HepG2 (cell line): ENCODE measurements around the gene IPCEF1. TPM values are rescaled to one million over a fixed set of nuclear protein-coding genes. Genes with fewer than 3 reads are reported as not detected.

Experiments used
- ATAC-seq: fragments of 200-7000 bp; cut with Tn5 transposase; 3 replicates; pipeline ENCODE4 v1.9.1; 2020; ENCODE audit warnings: mild to moderate bottlenecking, moderate library complexity
- BruUV-seq: library from RNA; stranded (reverse); fragments of 400-500 nt; replicated peaks from 2 replicates; lab custom pipeline; 2021; lab: Mats Ljungman, UMichigan
- CTCF ChIA-PET: fragments of 300-600 bp; formaldehyde crosslinking; extraction: SDS; loops from one replicate; lab custom pipeline; 2021; ENCODE audit warnings: low total read pairs, inconsistent platforms, low intra/inter-chr PET ratio; lab: Yijun Ruan, JAX
- POLR2A ChIA-PET: fragments of 350-600 bp; sonication (Branson Sonifier 250); formaldehyde crosslinking; loops from one replicate; lab custom pipeline; 2020; ENCODE audit warnings: antibody characterized with exemption, inconsistent platforms; lab: Yijun Ruan, JAX
- DNase-seq: peaks from one replicate; pipeline ENCODE4 v3.0.0-alpha.2; 2015; ENCODE audit warnings: low spot score
- FAIRE-seq: peaks from 3 replicates; lab custom pipeline; 2011; peaks lifted over from hg19 to GRCh38; lab: Jason Lieb, UNC
- H2AFZ ChIP-seq: one replicate; pipeline ENCODE4 v1.6.1; 2011; ENCODE audit warnings: low read length, inconsistent platforms
- H3K27ac ChIP-seq: fragments of 300-600 bp; 3 replicates; pipeline ENCODE4 v1.8.0; 2011; ENCODE audit warnings: mixed run types, mild to moderate bottlenecking, mixed read lengths, low read length, inconsistent platforms; ENCODE audit not compliant: insufficient read depth; ENCODE audit errors: extremely low read length
- H3K27me3 ChIP-seq, 2 experiments: fragments of 200-600 bp in 1 of 2; 2 replicates in 1 of 2; 3 replicates in 1 of 2; pipeline versions ENCODE4 v1.6.0 to v1.8.0; 2011; ENCODE audit warnings: low read length in 2 of 2, mild to moderate bottlenecking in 2 of 2, moderate library complexity in 2 of 2, inconsistent platforms in 1 of 2; ENCODE audit not compliant: insufficient read depth in 2 of 2, control insufficient read depth in 1 of 2
- H3K36me3 ChIP-seq, 2 experiments: fragments of 200-600 bp in 1 of 2; replicated peaks in 1 of 2; 2 replicates in 1 of 2; 3 replicates in 1 of 2; pipeline versions ENCODE4 v1.5.1 to v1.8.0; 2011; ENCODE audit warnings: low read length in 2 of 2, inconsistent platforms in 1 of 2; ENCODE audit not compliant: insufficient read depth in 2 of 2, control insufficient read depth in 1 of 2
- H3K4me1 ChIP-seq: 2 replicates; pipeline ENCODE4 v1.5.1; 2012; ENCODE audit warnings: low read length, inconsistent platforms; ENCODE audit not compliant: insufficient read depth
- H3K4me2 ChIP-seq: 2 replicates; pipeline ENCODE4 v1.6.0; 2011; ENCODE audit warnings: low read depth, low read length, inconsistent platforms
- H3K4me3 ChIP-seq, 3 experiments: fragments of 200-600 bp in 1 of 3; sonication (generic), shearing (Covaris generic) in 1 of 3; replicated peaks in 1 of 3; 2 replicates each; pipeline ENCODE4 v1.5.1; 2011 to 2016; ENCODE audit warnings: low read length in 3 of 3, inconsistent platforms in 2 of 3, low read depth in 2 of 3, mild to moderate bottlenecking in 2 of 3, control low read depth in 1 of 3, mixed read lengths in 1 of 3; ENCODE audit not compliant: insufficient read depth in 1 of 3
- H3K79me2 ChIP-seq: one replicate; pipeline ENCODE4 v1.6.1; 2011; ENCODE audit warnings: low read length, inconsistent platforms; ENCODE audit not compliant: insufficient read depth
- H3K9ac ChIP-seq: 2 replicates; pipeline ENCODE4 v1.6.0; 2011; ENCODE audit warnings: mild to moderate bottlenecking, low read depth, low read length, inconsistent platforms; ENCODE audit not compliant: insufficient read depth
- H3K9me3 ChIP-seq: 2 replicates; pipeline ENCODE4 v1.5.1; 2012; ENCODE audit warnings: mild to moderate bottlenecking, low read length
- H4K20me1 ChIP-seq: 2 replicates; pipeline ENCODE4 v1.6.0; 2011; ENCODE audit warnings: inconsistent platforms, mild to moderate bottlenecking, low read length, moderate library complexity; ENCODE audit not compliant: insufficient read depth
- ATRX ChIP-seq: sonication (generic); formaldehyde crosslinking; IDR thresholded peaks from 2 replicates; pipeline ENCODE4 v1.4.0; 2020; ENCODE audit warnings: missing genetic modification reagents, borderline replicate concordance
- GPN1 ChIP-seq: sonication (generic); formaldehyde crosslinking; IDR thresholded peaks from 2 replicates; pipeline ENCODE4 v1.5.1; 2020; ENCODE audit warnings: missing genetic modification reagents, borderline replicate concordance
- KDM3A ChIP-seq: IDR thresholded peaks from 2 replicates; pipeline ENCODE4 v1.6.1; 2018; ENCODE audit warnings: low read depth, missing compliant biosample characterization
- MLXIP ChIP-seq: sonication (generic); formaldehyde crosslinking; IDR thresholded peaks from 2 replicates; pipeline ENCODE4 v1.9.0; 2021; ENCODE audit warnings: missing genetic modification reagents, borderline replicate concordance
- MXD4 ChIP-seq: IDR thresholded peaks from 2 replicates; pipeline ENCODE4 v1.6.1; 2016; ENCODE audit warnings: mild to moderate bottlenecking, missing biosample characterization, missing genetic modification reagents
- MXI1 ChIP-seq: IDR thresholded peaks from 3 replicates; pipeline ENCODE4 v1.6.1; 2012; ENCODE audit warnings: low read depth, low read length, inconsistent platforms, borderline replicate concordance
- NAIF1 ChIP-seq: sonication (generic); formaldehyde crosslinking; IDR thresholded peaks from 2 replicates; pipeline ENCODE4 v1.5.0; 2020; ENCODE audit warnings: mild to moderate bottlenecking, missing genetic modification reagents, borderline replicate concordance
- PHF8 ChIP-seq: sonication (generic); formaldehyde crosslinking; IDR thresholded peaks from 2 replicates; pipeline ENCODE4 v1.5.0; 2020; ENCODE audit warnings: missing genetic modification reagents
- POLR2G ChIP-seq: fragments of 200-400 bp; formaldehyde crosslinking; IDR thresholded peaks from 2 replicates; pipeline ENCODE4 v1.6.1; 2018; ENCODE audit warnings: mild to moderate bottlenecking, low read depth, low read length, moderate library complexity
- SIX1 ChIP-seq: sonication (generic); formaldehyde crosslinking; IDR thresholded peaks from 2 replicates; pipeline ENCODE4 v1.4.0; 2020; ENCODE audit warnings: missing genetic modification reagents, borderline replicate concordance
- SMAD9 ChIP-seq: sonication (generic); formaldehyde crosslinking; IDR thresholded peaks from 2 replicates; pipeline ENCODE4 v1.5.1; 2020; ENCODE audit warnings: mild to moderate bottlenecking, missing genetic modification reagents
- TAF1 ChIP-seq: sonication (generic); formaldehyde crosslinking; IDR thresholded peaks from 2 replicates; pipeline ENCODE4 v1.4.0; 2020; ENCODE audit warnings: missing genetic modification reagents
- TOE1 ChIP-seq: sonication (generic); formaldehyde crosslinking; IDR thresholded peaks from 2 replicates; pipeline ENCODE4 v1.4.0; 2020; ENCODE audit warnings: mild to moderate bottlenecking, missing genetic modification reagents
- ZNF331 ChIP-seq: sonication (generic); formaldehyde crosslinking; IDR thresholded peaks from 2 replicates; pipeline ENCODE4 v1.4.0; 2020; ENCODE audit warnings: missing genetic modification reagents
- ZNF446 ChIP-seq: sonication (generic); formaldehyde crosslinking; IDR thresholded peaks from 2 replicates; pipeline ENCODE4 v1.5.0; 2020; ENCODE audit warnings: mild to moderate bottlenecking, missing genetic modification reagents
- ZNF513 ChIP-seq: sonication (generic); formaldehyde crosslinking; conservative IDR thresholded peaks from 2 replicates; pipeline ENCODE4 v1.5.0; 2020; ENCODE audit warnings: missing genetic modification reagents
- ZNF614 ChIP-seq: IDR thresholded peaks from 2 replicates; pipeline ENCODE4 v1.6.1; 2018; ENCODE audit warnings: missing biosample characterization, missing genetic modification reagents, inconsistent platforms, borderline replicate concordance
- ZNF816 ChIP-seq: sonication (generic); formaldehyde crosslinking; IDR thresholded peaks from 2 replicates; pipeline ENCODE4 v1.8.0; 2022; ENCODE audit warnings: missing genetic modification reagents, mild to moderate bottlenecking, borderline replicate concordance
- ZSCAN29 ChIP-seq: sonication (generic); formaldehyde crosslinking; conservative IDR thresholded peaks from 2 replicates; pipeline ENCODE4 v1.4.0; 2020; ENCODE audit warnings: mild to moderate bottlenecking, missing genetic modification reagents
- ZSCAN30 ChIP-seq: sonication (generic); formaldehyde crosslinking; IDR thresholded peaks from 2 replicates; pipeline ENCODE4 v1.5.0; 2020; ENCODE audit warnings: mild to moderate bottlenecking, missing genetic modification reagents
- WGBS: methylation state at CpG from one replicate; pipeline ENCODE4 v1.1.6; 2017; ENCODE audit warnings: low lambda C conversion rate; 5-methylcytosine and 5-hydroxymethylcytosine counted together
- in situ Hi-C: cut with HindIII; loops from 2 replicates; pipeline ENCODE4 v1.10.0; 2017; ENCODE audit warnings: low pct_unique_long_range_greater_than_20kb; ENCODE audit not compliant: extremely low pct_ligation_motif_present
- intact Hi-C: fragments of 100-400 bp; cut with micrococcal nuclease; formaldehyde crosslinking; loops from one replicate; pipeline ENCODE4 v1.10.0; 2022; ENCODE audit not compliant: unreplicated experiment
- polyA plus RNA-seq, 8 experiments: library from polyadenylated mRNA; depleted of rRNA in 3 of 8; stranded (reverse) in 7 of 8; unstranded in 1 of 8; fragments of >200 nt; fragmentation: Illumina TruSeq in 4 of 8; extraction: Trizol in 4 of 8; gene quantifications; 2 replicates each; pipeline versions ENCODE4 v1.2.1 to v1.2.3, GENCODE V29; 2011 to 2016; ENCODE audit warnings: low read depth in 4 of 8, missing spikeins in 1 of 8, mixed read lengths in 1 of 8; ENCODE audit not compliant: insufficient read depth in 1 of 8
- total RNA-seq, 5 experiments: library from RNA; depleted of rRNA; stranded (reverse); fragments of >200 nt; fragmentation: Illumina TruSeq; extraction: Trizol; gene quantifications; 2 replicates each; pipeline ENCODE4 v1.2.3, GENCODE V29; 2016; ENCODE audit warnings: low read depth in 1 of 5

IPCEF1 gene
- total and polyA plus RNA-seq, 2 of the 13 experiments (the other 11 are each of a cell fraction or from before 2014, with no cell fraction given), result 0.03 TPM; not detected in 1

- Histone ChIP-seq H3K4me3 (no peak overlapping the region), H3K4me2 (no peak overlapping the region), H3K79me2 (no peaks in the 10 kb centered on the region), H3K9ac (no peak overlapping the region), H3K9me3 (no peaks in the 10 kb centered on the region), H3K27me3 (no peaks in the 10 kb centered on the region), H3K4me1 (peaks cover 21% of the 10 kb centered on the region)
- ATAC-seq (no peak), DNase-seq (no peak), FAIRE-seq (no peak)
- intact Hi-C loops (no loop called here), in situ Hi-C loops (no loop called here)
- WGBS, result 97% methylated on average over 3 of the region's 3 CpGs
- BruUV-seq, result TSS peak; percentile 16
- CTCF ChIA-PET, result no interaction called here
- no peak for TF ChIP-seq ATRX (CRISPR knock-in tag)
- no peak for TF ChIP-seq MXI1
- no peak for TF ChIP-seq NAIF1 (CRISPR knock-in tag)
- no peak for TF ChIP-seq ZSCAN29 (CRISPR knock-in tag)
- TF ChIP-seq TOE1 (CRISPR knock-in tag), result no peak
- TF ChIP-seq ZNF816, result no peak
- no peak for TF ChIP-seq POLR2G
- TF ChIP-seq ZSCAN30 (CRISPR knock-in tag), result no peak
- TF ChIP-seq PHF8 (CRISPR knock-in tag), result no peak
- TF ChIP-seq ZNF446 (CRISPR knock-in tag), result no peak
- no peak for TF ChIP-seq GPN1 (CRISPR knock-in tag)
- TF ChIP-seq SIX1, result no peak
- no peak for TF ChIP-seq SMAD9 (CRISPR knock-in tag)
- TF ChIP-seq MXD4 (CRISPR knock-in tag), result no peak
- TF ChIP-seq KDM3A, result no peak
- TF ChIP-seq TAF1 (CRISPR knock-in tag), result no peak
- no peak for TF ChIP-seq ZNF331 (CRISPR knock-in tag)
- TF ChIP-seq MLXIP (CRISPR knock-in tag), result no peak
- no peak for TF ChIP-seq ZNF614 (CRISPR knock-in tag)
- no peak for TF ChIP-seq ZNF513 (CRISPR knock-in tag)
- TF ChIP-seq, all 625 proteins: peak for 0
- no peaks in the 10 kb centered on the region for H4K20me1 ChIP-seq
- H3K36me3 ChIP-seq, result no peaks in the 10 kb centered on the region
- POLR2A ChIA-PET, result no interaction called here
- no peak overlapping the region for H3K27ac ChIP-seq
- H2AFZ ChIP-seq, result no peak overlapping the region
These were observed 32.2 kb upstream of the IPCEF1 start for GRCh38 chr6:154388803-154389202.
